SU-DHL-6 (cell line): ENCODE results near the gene MXD4.

ENCODE experiments used
- H2AFZ ChIP-seq: fragments of 200-600 bp; sonication (generic); 2 replicates; pipeline ENCODE4 v1.6.1; 2014; ENCODE audit warnings: low read depth, mild to moderate bottlenecking, moderate library complexity, mixed read lengths, antibody characterized with exemption, low read length; ENCODE audit not compliant: severe bottlenecking
- H3F3A ChIP-seq: fragments of 200-600 bp; shearing (Covaris generic); 2 replicates; pipeline ENCODE4 v1.6.0; 2016; ENCODE audit warnings: antibody characterized with exemption, mild to moderate bottlenecking; ENCODE audit not compliant: insufficient read depth
- H3K27ac ChIP-seq: fragments of 200-600 bp; sonication (generic); 2 replicates; pipeline ENCODE4 v1.5.1; 2016; ENCODE audit warnings: low read depth, mild to moderate bottlenecking, low read length, moderate library complexity, mixed read lengths
- H3K27me3 ChIP-seq: fragments of 200-600 bp; sonication (generic), shearing (Covaris generic); 2 replicates; pipeline ENCODE4 v1.6.0; 2014; ENCODE audit warnings: mild to moderate bottlenecking, low read length
- H3K36me3 ChIP-seq: fragments of 200-600 bp; sonication (generic); 2 replicates; pipeline ENCODE4 v1.6.1; 2014; ENCODE audit warnings: mild to moderate bottlenecking, low read length, mixed read lengths
- H3K4me2 ChIP-seq: fragments of 300-600, 200-600 bp; shearing (Covaris generic), sonication (generic); 2 replicates; pipeline ENCODE4 v1.6.0; 2014; ENCODE audit warnings: low read length, low read depth, mild to moderate bottlenecking; ENCODE audit not compliant: poor library complexity, severe bottlenecking
- H3K4me3 ChIP-seq: fragments of 200-600 bp; sonication (generic); 2 replicates; pipeline ENCODE4 v1.5.1; 2014; ENCODE audit warnings: antibody characterized with exemption, low read length, mild to moderate bottlenecking, mixed read lengths; ENCODE audit not compliant: insufficient read depth, poor library complexity, severe bottlenecking
- H3K79me2 ChIP-seq: fragments of 200-600 bp; sonication (generic); 2 replicates; pipeline ENCODE4 v1.6.1; 2014; ENCODE audit warnings: mild to moderate bottlenecking, low read length, moderate library complexity; ENCODE audit not compliant: insufficient read depth
- H3K9ac ChIP-seq: fragments of 200-600 bp; sonication (generic); 2 replicates; pipeline ENCODE4 v1.7.0; 2014; ENCODE audit warnings: mild to moderate bottlenecking, low read length
- H3K9me2 ChIP-seq: fragments of 200-600 bp; sonication (generic); replicated peaks from 2 replicates; pipeline ENCODE4 v1.6.1; 2014; ENCODE audit warnings: low read length; ENCODE audit not compliant: insufficient read depth
- H3K9me3 ChIP-seq: fragments of 200-600 bp; sonication (generic); 2 replicates; pipeline ENCODE4 v1.6.1; 2014; ENCODE audit warnings: low read length, mixed read lengths; ENCODE audit not compliant: insufficient read depth
- H4K20me1 ChIP-seq: fragments of 200-600 bp; sonication (generic); 2 replicates; pipeline ENCODE4 v1.6.1; 2014; ENCODE audit warnings: low read depth, mild to moderate bottlenecking, antibody characterized with exemption, low read length, moderate library complexity, mixed read lengths
- CTCF ChIP-seq: fragments of 200-600 bp; sonication (generic); IDR thresholded peaks from one replicate; pipeline ENCODE4 v1.5.1; 2017; ENCODE audit warnings: antibody characterized with exemption, mild to moderate bottlenecking, low read length, moderate library complexity; ENCODE audit not compliant: insufficient read depth, poor library complexity, severe bottlenecking
- EZH2phosphoT487 ChIP-seq: fragments of 200-600 bp; sonication (generic), shearing (Covaris generic); conservative IDR thresholded peaks from 2 replicates; pipeline ENCODE4 v1.6.1; 2018; ENCODE audit warnings: mild to moderate bottlenecking, antibody characterized with exemption, low read length, moderate library complexity, mixed read lengths

Gene MXD4

GRCh38 chr4:2262145-2262943 lies 435 bp upstream of the MXD4 start:
- Histone ChIP-seq H3K9ac (peak overlapping the region; percentile 84), H3K9me3 (no peaks in the 10 kb centered on the region), H3K9me2 (no peaks in the 10 kb centered on the region), H3F3A (no peaks in the 10 kb centered on the region), H2AFZ (peak overlapping the region; percentile 96), H3K27ac (peak overlapping the region; percentile 13; the same call in 1 of the 2 replicates), H3K4me2 (peak overlapping the region; percentile 80), H3K27me3 (no peaks in the 10 kb centered on the region), H4K20me1 (no peaks in the 10 kb centered on the region), H3K36me3 (no peaks in the 10 kb centered on the region), H3K79me2 (no peaks in the 10 kb centered on the region), H3K4me3 (peak overlapping the region; percentile 75)
- no peak for TF ChIP-seq EZH2phosphoT487
- no peak for TF ChIP-seq CTCF

GRCh38 chr4:2261110-2261852 lies 628 bp downstream of the MXD4 start:
- no peaks in the 10 kb centered on the region for H3F3A ChIP-seq
- H3K9ac ChIP-seq, result peak overlapping the region; percentile 58
- TF ChIP-seq EZH2phosphoT487 (no peak), CTCF (no peak)
- H3K27me3 ChIP-seq, result no peaks in the 10 kb centered on the region
- no peaks in the 10 kb centered on the region for H3K9me3 ChIP-seq
- H3K36me3 ChIP-seq, result no peaks in the 10 kb centered on the region
- peak overlapping the region; percentile 69 for H3K4me3 ChIP-seq
- no peak overlapping the region for H3K27ac ChIP-seq
- H3K9me2 ChIP-seq, result no peaks in the 10 kb centered on the region
- peak overlapping the region; percentile 79 for H3K4me2 ChIP-seq
- H3K79me2 ChIP-seq, result no peaks in the 10 kb centered on the region
- H2AFZ ChIP-seq, result peak overlapping the region; percentile 71
- no peaks in the 10 kb centered on the region for H4K20me1 ChIP-seq

DNA sequence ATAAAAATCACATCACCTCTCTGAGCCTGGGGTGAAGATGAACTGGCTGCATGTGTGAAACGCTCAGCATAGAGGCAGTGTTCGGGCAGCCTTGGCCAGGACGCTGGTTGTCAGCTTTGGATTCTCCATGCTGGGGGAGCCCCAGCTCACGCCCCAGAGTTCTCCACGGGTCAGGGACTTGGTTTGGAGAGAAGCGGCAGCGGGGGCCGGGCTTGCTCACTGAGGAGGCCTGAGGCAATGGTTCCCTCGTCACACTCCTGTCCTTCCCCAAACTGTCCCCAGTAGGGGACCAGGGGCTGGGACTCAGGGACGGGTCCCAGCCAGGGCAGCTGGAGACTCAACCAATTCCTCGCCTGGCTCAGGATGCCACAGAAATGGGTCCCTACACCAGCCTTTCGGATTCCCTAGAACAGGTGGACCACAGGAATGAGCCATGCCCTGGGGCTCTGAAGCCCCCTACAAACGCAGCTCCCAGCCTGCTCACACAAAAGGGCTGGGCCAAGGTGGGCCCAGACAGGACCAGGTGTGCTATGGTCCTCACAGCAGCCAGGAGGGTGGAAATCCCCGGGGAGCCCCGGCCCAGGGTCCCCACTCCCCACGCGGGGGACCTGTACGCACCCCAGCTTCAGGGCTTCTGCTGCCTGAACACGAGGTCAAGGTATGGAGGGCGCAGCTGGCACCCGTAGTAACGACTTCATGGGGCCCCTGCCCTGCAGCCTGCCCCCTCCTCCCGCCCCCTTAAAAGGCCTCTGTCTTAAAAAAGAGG lies 1.4 kb downstream of the MXD4 start:
- Histone ChIP-seq H3K27ac (no peak overlapping the region), H2AFZ (no peak overlapping the region), H3K9me2 (no peaks in the 10 kb centered on the region), H3K4me2 (peak overlapping the region; percentile 79), H3K79me2 (no peaks in the 10 kb centered on the region), H3K36me3 (no peaks in the 10 kb centered on the region), H3K9me3 (no peaks in the 10 kb centered on the region), H4K20me1 (no peaks in the 10 kb centered on the region), H3F3A (no peaks in the 10 kb centered on the region), H3K9ac (peak overlapping the region; percentile 58; the same call in 1 of the 2 replicates), H3K4me3 (peak overlapping the region; percentile 69), H3K27me3 (no peaks in the 10 kb centered on the region)
- TF ChIP-seq CTCF (no peak), EZH2phosphoT487 (no peak)
